Right lobe of liver (tissue), 6 donors: ENCODE results near the gene POLA2. TPM values are rescaled to one million over a fixed set of nuclear protein-coding genes. Genes with fewer than 3 reads are reported as not detected.
"Not testable (repeated sequence)": the region's sequence is repeated elsewhere in the genome, so short reads cannot be mapped to it uniquely, and the experiment has no call there.

ENCODE experiments used
- ATAC-seq, 4 donors: fragments of 200-7000 bp; cut with Tn5 transposase; one replicate each; pipeline ENCODE4 v1.9.1; 2020; ENCODE audit warnings: mild to moderate bottlenecking in 4 of 4, moderate library complexity in 4 of 4
- DNase-seq, 3 donors: peaks; one replicate each; pipeline ENCODE4 v3.0.0-alpha.2; 2020
- H3K27ac ChIP-seq, 3 donors: fragments of 200-600 bp; one replicate each; pipeline ENCODE4 v1.8.0; 2022
- H3K27me3 ChIP-seq, 2 donors: fragments of 200-600 bp; one replicate each; pipeline ENCODE4 v1.8.0; 2022
- H3K36me3 ChIP-seq, 4 donors: fragments of 200-600 bp; sonication (generic) in 1 of 4; one replicate each; pipeline versions ENCODE4 v1.5.1 to v1.8.0; 2017 to 2022; ENCODE audit warnings: control low read depth in 1 of 4
- H3K4me1 ChIP-seq, 4 donors: fragments of 200-600 bp; sonication (generic) in 1 of 4; one replicate each; pipeline versions ENCODE4 v1.5.1 to v1.8.0; 2017 to 2022; ENCODE audit warnings: control low read depth in 1 of 4
- H3K4me3 ChIP-seq, 3 donors: fragments of 200-600 bp; one replicate each; pipeline ENCODE4 v1.8.0; 2022
- H3K9me3 ChIP-seq, 4 donors: fragments of 200-600 bp; sonication (generic) in 1 of 4; one replicate each; pipeline versions ENCODE4 v1.5.1 to v1.8.0; 2017 to 2022; ENCODE audit warnings: control low read depth in 1 of 4
- POLR2A ChIP-seq: fragments of 450-650 bp; IDR thresholded peaks from one replicate; pipeline ENCODE4 v1.6.1; 2017; ENCODE audit warnings: antibody characterized with exemption, mild to moderate bottlenecking
- WGBS: methylation state at CpG from one replicate; pipeline ENCODE4 v1.1.6; 2018; ENCODE audit warnings: low coverage, low lambda C conversion rate; ENCODE audit not compliant: insufficient coverage; ENCODE audit errors: missing lambda C conversion rate; 5-methylcytosine and 5-hydroxymethylcytosine counted together
- intact Hi-C, 2 donors: fragments of 100-400 bp; cut with DNase I; formaldehyde crosslinking; loops; one replicate each; pipeline versions ENCODE4 v1.11.2 to v1.14.1; 2022
- total RNA-seq, 6 experiments: library from RNA; depleted of rRNA in 2 of 6; stranded (reverse); fragments of >200 nt in 2 of 6; fragmentation: NEBNext Ultra II Directional in 3 of 6; extraction: Animal tissue kit (Norgen Biotek cat#: 25700) in 3 of 6; gene quantifications; one replicate each; pipeline versions ENCODE4 v1.1.0 to v1.2.4, GENCODE V29; 2016 to 2023
- TF ChIP-seq, protein P1 (sequence below), 4 donors: fragments of 200-600 bp in 3 of 4; fragments of 450-650 bp in 1 of 4; IDR thresholded peaks; one replicate each; pipeline versions ENCODE4 v1.5.1 to v1.8.0; 2016 to 2022; ENCODE audit warnings: antibody characterized with exemption in 4 of 4, mild to moderate bottlenecking in 2 of 4
- donor health status: DM: no; HTN: yes; CAD: no.
- donor health status: DM: no; HTN: no; CAD: no.
- donor health status: DM: no; HTN: no; CAD: no.
- donor health status: DM: no; HTN: yes; CAD: no.
- donor health status: DM: no; HTN: yes; CAD: no.

POLA2 gene
- total RNA-seq, 6 experiments from 2014 or later = 1.8 to 8.4 (median 3.5) TPM

DNA sequence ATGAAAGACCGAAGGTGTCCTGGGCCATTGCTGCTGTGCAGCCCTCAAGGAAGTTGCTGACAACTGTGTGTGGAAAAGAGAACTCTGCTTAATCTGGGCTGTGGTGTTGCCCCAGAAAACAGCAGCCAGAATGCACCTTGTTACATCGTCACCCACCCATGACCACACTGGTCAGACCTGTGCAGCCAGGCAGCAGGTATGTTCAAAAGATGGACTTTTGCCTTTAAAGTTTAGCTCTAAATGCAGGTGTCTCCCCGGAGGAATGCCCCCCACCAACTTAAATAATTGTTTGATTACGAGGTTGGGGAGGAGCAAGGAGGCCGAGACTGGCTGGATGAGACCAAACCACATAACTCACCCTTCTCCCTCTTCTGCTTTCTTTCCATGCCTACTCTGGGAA is 15.3 kb upstream of the POLA2 start:
- TF ChIP-seq, protein P1, sequence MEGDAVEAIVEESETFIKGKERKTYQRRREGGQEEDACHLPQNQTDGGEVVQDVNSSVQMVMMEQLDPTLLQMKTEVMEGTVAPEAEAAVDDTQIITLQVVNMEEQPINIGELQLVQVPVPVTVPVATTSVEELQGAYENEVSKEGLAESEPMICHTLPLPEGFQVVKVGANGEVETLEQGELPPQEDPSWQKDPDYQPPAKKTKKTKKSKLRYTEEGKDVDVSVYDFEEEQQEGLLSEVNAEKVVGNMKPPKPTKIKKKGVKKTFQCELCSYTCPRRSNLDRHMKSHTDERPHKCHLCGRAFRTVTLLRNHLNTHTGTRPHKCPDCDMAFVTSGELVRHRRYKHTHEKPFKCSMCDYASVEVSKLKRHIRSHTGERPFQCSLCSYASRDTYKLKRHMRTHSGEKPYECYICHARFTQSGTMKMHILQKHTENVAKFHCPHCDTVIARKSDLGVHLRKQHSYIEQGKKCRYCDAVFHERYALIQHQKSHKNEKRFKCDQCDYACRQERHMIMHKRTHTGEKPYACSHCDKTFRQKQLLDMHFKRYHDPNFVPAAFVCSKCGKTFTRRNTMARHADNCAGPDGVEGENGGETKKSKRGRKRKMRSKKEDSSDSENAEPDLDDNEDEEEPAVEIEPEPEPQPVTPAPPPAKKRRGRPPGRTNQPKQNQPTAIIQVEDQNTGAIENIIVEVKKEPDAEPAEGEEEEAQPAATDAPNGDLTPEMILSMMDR (IDR thresholded peaks at IDR 0.05) = no peak
- TF ChIP-seq POLR2A = no peak
- Histone ChIP-seq H3K4me1 (peaks cover 0 to 10% (median 2%) of the 10 kb centered on the region in 4 donors), H3K36me3 (no peaks in the 10 kb centered on the region), H3K9me3 (no peaks in the 10 kb centered on the region), H3K27ac (no peak overlapping the region), H3K4me3 (no peak overlapping the region), H3K27me3 (no peaks in the 10 kb centered on the region)
- DNase-seq (peak in 1 of 3 donors; percentile 1), ATAC-seq (no peak)
- intact Hi-C loops = no loop called here
- 79% methylated on average over 2 of the region's 5 CpGs for WGBS

- WGBS = 81% methylated on average over 8 of the region's 9 CpGs
- H3K4me3 ChIP-seq, intact Hi-C loops, H3K4me1 ChIP-seq, H3K9me3 ChIP-seq, H3K36me3 ChIP-seq, H3K27ac ChIP-seq, ATAC-seq, H3K27me3 ChIP-seq: not testable (repeated sequence)
- DNase-seq = peak in 1 of 3 donors; percentile 15
These were observed 13.5 kb upstream of the POLA2 start for GRCh38 chr11:65248184-65248710.

DNA sequence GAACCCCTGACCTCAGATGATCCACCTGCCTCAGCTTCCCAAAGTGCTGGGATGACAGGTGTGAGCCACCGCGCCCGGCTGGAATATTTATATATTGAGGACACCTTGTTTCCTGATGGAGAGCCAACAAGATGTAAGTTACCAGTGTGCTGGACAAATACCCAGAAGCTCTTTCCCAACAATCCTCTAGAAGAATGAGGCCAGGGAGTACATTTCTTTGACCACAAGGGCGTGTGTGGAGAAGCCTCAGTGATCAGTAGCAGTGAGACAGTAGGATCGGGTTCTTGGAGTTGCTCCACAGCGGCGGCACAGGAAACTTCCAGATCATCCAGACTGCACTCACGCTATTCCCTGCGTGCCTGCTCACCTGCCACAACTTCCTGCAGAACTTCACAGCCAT is 10.3 kb upstream of the POLA2 start:
- no peak overlapping the region for H3K4me3 ChIP-seq
- no peaks in the 10 kb centered on the region for H3K27me3 ChIP-seq
- H3K27ac ChIP-seq = no peak overlapping the region
- DNase-seq (peak in 1 of 3 donors; percentile 38), ATAC-seq (no peak)
- WGBS = 87% methylated on average over 7 of the region's 9 CpGs
- H3K36me3 ChIP-seq = no peaks in the 10 kb centered on the region
- peaks cover 0 to 15% (median 1%) of the 10 kb centered on the region in 4 donors for H3K4me1 ChIP-seq
- no peaks in the 10 kb centered on the region for H3K9me3 ChIP-seq
- intact Hi-C loops = loop anchor here in 1 of 2 donors (10.0 kb wide), 2 partner anchors 47 to 117 kb away; partner anchors contain the start of gene SYVN1
- no peak for TF ChIP-seq POLR2A
- TF ChIP-seq, protein P1 (IDR thresholded peaks at IDR 0.05) = no peak

DNA sequence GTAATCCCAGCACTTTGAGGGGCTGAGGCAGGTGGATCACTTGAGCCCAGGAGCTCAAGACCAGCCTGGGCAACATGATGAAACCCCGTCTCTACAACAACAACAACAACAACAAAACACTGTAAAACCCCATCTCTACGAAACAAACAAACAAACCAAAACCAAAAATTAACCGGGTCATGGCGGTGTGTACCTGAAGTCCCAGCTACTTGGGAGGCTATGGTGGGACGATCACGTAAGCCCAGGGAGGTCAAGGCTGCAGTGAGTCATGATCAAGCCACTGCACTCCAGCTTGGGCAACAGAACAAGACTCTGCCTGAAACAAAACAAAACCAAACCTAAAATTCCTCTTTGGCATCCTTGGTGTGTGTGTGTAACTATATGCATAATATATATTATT is 7.0 kb upstream of the POLA2 start:
- intact Hi-C loops = loop anchor here (5.0 to 10.0 kb wide), 3 partner anchors 50 to 142 kb away; partner anchors contain the start of genes SYVN1 (in 1 of the 2) and TM7SF2 (in 1 of the 2)
- H3K9me3 ChIP-seq = no peaks in the 10 kb centered on the region
- H3K36me3 ChIP-seq = no peaks in the 10 kb centered on the region
- peaks cover 0 to 15% (median 1%) of the 10 kb centered on the region in 4 donors for H3K4me1 ChIP-seq
- H3K27ac ChIP-seq = no peak overlapping the region
- ATAC-seq (peak in 1 of 4 donors; percentile 10), DNase-seq (no peak)
- no peak overlapping the region for H3K4me3 ChIP-seq
- no peak for TF ChIP-seq POLR2A
- TF ChIP-seq, protein P1 (IDR thresholded peaks at IDR 0.05) = no peak
- 63% methylated on average over 4 of the region's 6 CpGs for WGBS
- H3K27me3 ChIP-seq = no peaks in the 10 kb centered on the region

- Histone ChIP-seq H3K9me3 (no peaks in the 10 kb centered on the region), H3K27me3 (no peaks in the 10 kb centered on the region), H3K27ac (no peak overlapping the region), H3K4me1 (peaks cover 0 to 14% (median 5%) of the 10 kb centered on the region in 4 donors), H3K4me3 (no peak overlapping the region), H3K36me3 (no peaks in the 10 kb centered on the region)
- TF ChIP-seq POLR2A = no peak
- TF ChIP-seq, protein P1 (IDR thresholded peaks at IDR 0.05) = no peak
- intact Hi-C loops = loop anchor here (5.0 to 10.0 kb wide), 3 partner anchors 54 to 147 kb away; partner anchors contain the start of genes SYVN1 (in 1 of the 2) and TM7SF2 (in 1 of the 2)
- ATAC-seq (no peak), DNase-seq (no peak)
- 71% methylated on average over 5 of the region's 5 CpGs for WGBS
These were observed 2.8 kb upstream of the POLA2 start for GRCh38 chr11:65258988-65259387.
